K562 (cell line): ENCODE measurements around the gene BLZF1. TPM values are rescaled to one million over a fixed set of nuclear protein-coding genes. Genes with fewer than 3 reads are reported as not detected.
A peak's percentile ranks its signal among the peaks of the same experiment; 100 is the strongest.

ENCODE experiments used
- ARID2 ChIP-seq: fragments of 450-650 bp; IDR thresholded peaks from 2 replicates; pipeline ENCODE4 v1.6.1; 2017; ENCODE audit warnings: antibody characterized with exemption, mild to moderate bottlenecking
- CREM ChIP-seq: IDR thresholded peaks from 2 replicates; pipeline ENCODE4 v1.6.1; 2014; ENCODE audit warnings: antibody characterized with exemption, low read depth
- FOXA3 ChIP-seq, 2 experiments: fragments of 450-650 bp in 1 of 2; sonication (generic) in 1 of 2; formaldehyde crosslinking; IDR thresholded peaks in 1 of 2; conservative IDR thresholded peaks in 1 of 2; 2 replicates each; pipeline versions ENCODE4 v1.4.0 to v1.8.0; 2020 to 2022; ENCODE audit warnings: mild to moderate bottlenecking in 2 of 2, missing genetic modification reagents in 1 of 2
- MAFK ChIP-seq: IDR thresholded peaks from 2 replicates; pipeline ENCODE4 v1.6.1; 2011; ENCODE audit warnings: low read length, improper control_type of control experiment
- MAZ ChIP-seq, 2 experiments: fragments of 450-650 bp in 1 of 2; sonication (generic) in 1 of 2; formaldehyde crosslinking; IDR thresholded peaks in 1 of 2; conservative IDR thresholded peaks in 1 of 2; 2 replicates each; pipeline versions ENCODE4 v1.4.0 to v1.5.0; 2020; ENCODE audit warnings: mild to moderate bottlenecking in 1 of 2, missing genetic modification reagents in 1 of 2
- NFIC ChIP-seq: fragments of 450-650 bp; IDR thresholded peaks from 2 replicates; pipeline ENCODE4 v1.6.1; 2017; ENCODE audit warnings: mild to moderate bottlenecking, inconsistent platforms
- TAF1 ChIP-seq: IDR thresholded peaks from 2 replicates; pipeline ENCODE4 v1.6.1; 2011; ENCODE audit warnings: mild to moderate bottlenecking, low read length, moderate library complexity; ENCODE audit not compliant: insufficient read depth, control insufficient read depth, severe bottlenecking; ENCODE audit errors: extremely low read depth
- ZC3H8 ChIP-seq: fragments of 450-650 bp; IDR thresholded peaks from 2 replicates; pipeline ENCODE4 v1.6.1; 2017
- ZNF124 ChIP-seq: sonication (generic); formaldehyde crosslinking; IDR thresholded peaks from 2 replicates; pipeline ENCODE4 v1.8.1; 2022; ENCODE audit warnings: missing genetic modification reagents
- ZNF224 ChIP-seq: sonication (generic); formaldehyde crosslinking; IDR thresholded peaks from 2 replicates; pipeline ENCODE4 v1.8.0; 2022; ENCODE audit warnings: mild to moderate bottlenecking, missing genetic modification reagents
- ZNF408 ChIP-seq: fragments of 250-450 bp; sonication (Bioruptor Pico); IDR thresholded peaks from 2 replicates; pipeline ENCODE4 v1.4.0; 2020; ENCODE audit warnings: low read depth, mild to moderate bottlenecking, moderate library complexity
- ZNF79 ChIP-seq: fragments of 250-450 bp; sonication (Bioruptor Pico); IDR thresholded peaks from 2 replicates; pipeline ENCODE4 v1.4.0; 2020; ENCODE audit warnings: low read depth, mild to moderate bottlenecking, moderate library complexity
- polyA plus RNA-seq, 8 experiments: library from polyadenylated mRNA; depleted of rRNA in 4 of 8; stranded (reverse) in 5 of 8; unstranded in 3 of 8; fragments of >200 nt; fragmentation: Nextera tagmentation in 2 of 8; fragmentation: Illumina TruSeq in 1 of 8; extraction: Ambion mirVana in 2 of 8; extraction: Trizol in 1 of 8; gene quantifications; 2 replicates each; pipeline versions ENCODE4 v1.2.1 to v1.2.3, GENCODE V29; 2011 to 2014; ENCODE audit warnings: inconsistent platforms in 1 of 8, missing spikeins in 1 of 8
- total RNA-seq, 7 experiments: library from RNA; depleted of rRNA in 6 of 7; stranded (reverse); fragments of >200 nt in 6 of 7; fragmentation: Illumina TruSeq in 2 of 7; extraction: Trizol in 2 of 7; gene quantifications; 2 replicates each; pipeline versions ENCODE4 v1.2.1 to v1.2.3, GENCODE V29; 2011 to 2021; ENCODE audit warnings: low replicate concordance in 1 of 7
- TF ChIP-seq, protein P1 (sequence below): sonication (generic); formaldehyde crosslinking; IDR thresholded peaks from 2 replicates; pipeline ENCODE4 v1.8.1; 2023; ENCODE audit warnings: mild to moderate bottlenecking, missing genetic modification reagents
- TF ChIP-seq, protein P2 (sequence below): sonication (generic); formaldehyde crosslinking; IDR thresholded peaks from 2 replicates; pipeline ENCODE4 v1.8.0; 2022; ENCODE audit warnings: mild to moderate bottlenecking, low read depth, missing genetic modification reagents
- TF ChIP-seq, protein P3 (sequence below): fragments of 250-450 bp; sonication (Bioruptor Pico); IDR thresholded peaks from 2 replicates; pipeline ENCODE4 v1.4.0; 2020; ENCODE audit warnings: mild to moderate bottlenecking, moderate library complexity

BLZF1 gene
- total and polyA plus RNA-seq, 9 of the 15 experiments (the other 6 are each of a cell fraction or from before 2014, with no cell fraction given) = 20.5 to 32.8 (median 25.3) TPM

DNA sequence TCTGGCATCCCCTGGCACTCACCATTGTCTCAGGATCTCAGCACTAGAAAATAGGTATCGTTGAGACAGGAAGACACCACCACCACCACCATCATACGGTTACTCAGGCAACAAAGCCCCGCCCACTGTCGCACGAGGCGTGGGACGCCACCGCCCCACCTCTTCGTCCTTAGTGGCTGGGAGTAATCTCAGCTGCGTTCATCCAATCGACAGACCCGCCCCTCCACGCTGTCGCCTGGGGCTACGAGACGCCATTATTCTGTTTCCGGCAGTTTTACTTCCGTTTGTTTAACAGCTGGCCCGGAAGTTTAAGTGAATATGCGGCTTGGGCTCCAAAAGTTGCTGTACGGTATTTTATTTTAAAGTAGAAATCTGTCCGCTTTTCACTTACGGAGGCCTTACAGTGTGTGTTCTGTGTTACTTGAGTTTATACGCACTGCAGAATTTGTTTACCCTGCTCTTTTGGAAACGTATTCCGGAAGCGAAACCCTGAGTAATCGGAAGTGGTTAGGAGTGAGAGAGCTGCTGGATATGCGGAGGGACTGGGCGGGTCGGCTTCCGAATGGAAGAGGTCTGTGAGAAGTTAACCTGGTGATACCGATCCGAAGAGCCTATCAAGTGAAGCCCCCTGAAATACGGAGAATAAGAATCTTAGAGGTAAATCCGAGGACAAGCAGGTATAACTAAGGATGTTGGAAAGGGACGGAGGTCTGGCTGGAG lies at the start of gene BLZF1, which contains the start of gene NME7 (continued):
- TF ChIP-seq, protein P1, sequence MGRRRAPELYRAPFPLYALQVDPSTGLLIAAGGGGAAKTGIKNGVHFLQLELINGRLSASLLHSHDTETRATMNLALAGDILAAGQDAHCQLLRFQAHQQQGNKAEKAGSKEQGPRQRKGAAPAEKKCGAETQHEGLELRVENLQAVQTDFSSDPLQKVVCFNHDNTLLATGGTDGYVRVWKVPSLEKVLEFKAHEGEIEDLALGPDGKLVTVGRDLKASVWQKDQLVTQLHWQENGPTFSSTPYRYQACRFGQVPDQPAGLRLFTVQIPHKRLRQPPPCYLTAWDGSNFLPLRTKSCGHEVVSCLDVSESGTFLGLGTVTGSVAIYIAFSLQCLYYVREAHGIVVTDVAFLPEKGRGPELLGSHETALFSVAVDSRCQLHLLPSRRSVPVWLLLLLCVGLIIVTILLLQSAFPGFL = no peak
- TF ChIP-seq, protein P2, sequence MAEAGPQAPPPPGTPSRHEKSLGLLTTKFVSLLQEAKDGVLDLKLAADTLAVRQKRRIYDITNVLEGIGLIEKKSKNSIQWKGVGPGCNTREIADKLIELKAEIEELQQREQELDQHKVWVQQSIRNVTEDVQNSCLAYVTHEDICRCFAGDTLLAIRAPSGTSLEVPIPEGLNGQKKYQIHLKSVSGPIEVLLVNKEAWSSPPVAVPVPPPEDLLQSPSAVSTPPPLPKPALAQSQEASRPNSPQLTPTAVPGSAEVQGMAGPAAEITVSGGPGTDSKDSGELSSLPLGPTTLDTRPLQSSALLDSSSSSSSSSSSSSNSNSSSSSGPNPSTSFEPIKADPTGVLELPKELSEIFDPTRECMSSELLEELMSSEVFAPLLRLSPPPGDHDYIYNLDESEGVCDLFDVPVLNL = no peak
- TF ChIP-seq, protein P3, sequence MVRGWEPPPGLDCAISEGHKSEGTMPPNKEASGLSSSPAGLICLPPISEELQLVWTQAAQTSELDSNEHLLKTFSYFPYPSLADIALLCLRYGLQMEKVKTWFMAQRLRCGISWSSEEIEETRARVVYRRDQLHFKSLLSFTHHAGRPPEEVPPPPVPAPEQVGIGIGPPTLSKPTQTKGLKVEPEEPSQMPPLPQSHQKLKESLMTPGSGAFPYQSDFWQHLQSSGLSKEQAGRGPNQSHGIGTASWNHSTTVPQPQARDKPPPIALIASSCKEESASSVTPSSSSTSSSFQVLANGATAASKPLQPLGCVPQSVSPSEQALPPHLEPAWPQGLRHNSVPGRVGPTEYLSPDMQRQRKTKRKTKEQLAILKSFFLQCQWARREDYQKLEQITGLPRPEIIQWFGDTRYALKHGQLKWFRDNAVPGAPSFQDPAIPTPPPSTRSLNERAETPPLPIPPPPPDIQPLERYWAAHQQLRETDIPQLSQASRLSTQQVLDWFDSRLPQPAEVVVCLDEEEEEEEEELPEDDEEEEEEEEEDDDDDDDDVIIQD = no peak
- TF ChIP-seq NFIC (peak; percentile 18; the same call in 1 of the 2 replicates), TAF1 (peak; percentile 61), MAFK (0 out of 2 replicates have a peak, but pooled peaks have one; percentile 10), CREM (peak; percentile 89), ZNF124 (CRISPR knock-in tag) (no peak), FOXA3 (CRISPR knock-in tag; conservative IDR thresholded peaks at IDR 0.05 in 1 of 2, IDR thresholded peaks at IDR 0.05 in 1 of 2) (peak in 1 of 2 experiments; percentile 37; a peak in 1 of 4 replicates), ZNF79 (CRISPR knock-in tag) (no peak), ZNF224 (CRISPR knock-in tag) (no peak), ZC3H8 (no peak), ARID2 (no peak), ZNF408 (CRISPR knock-in tag) (no peak), MAZ (CRISPR knock-in tag; conservative IDR thresholded peaks at IDR 0.05 in 1 of 2, IDR thresholded peaks at IDR 0.05 in 1 of 2) (0 out of 4 replicates have a peak, but pooled peaks of 1 of the 2 experiments have one; percentile 36)
